Lung microvascular endothelial cell (primary cell): ENCODE measurements around the gene LRRFIP1. TPM values are rescaled to one million over a fixed set of nuclear protein-coding genes. Genes with fewer than 3 reads are reported as not detected.

Experiments
- DNase-seq, 2 donors: peaks; one replicate each; pipeline versions ENCODE4 v3.0.0 to v3.0.0-alpha.2; 2010; ENCODE audit warnings: low read depth in 2 of 2
- total RNA-seq: library from RNA; depleted of rRNA; stranded (reverse); fragments of >200 nt; gene quantifications from 2 replicates; pipeline ENCODE4 v1.2.1, GENCODE V29; 2014

The LRRFIP1 gene
- total RNA-seq, 1 donor from 2014 or later, result 89.3 TPM

DNA sequence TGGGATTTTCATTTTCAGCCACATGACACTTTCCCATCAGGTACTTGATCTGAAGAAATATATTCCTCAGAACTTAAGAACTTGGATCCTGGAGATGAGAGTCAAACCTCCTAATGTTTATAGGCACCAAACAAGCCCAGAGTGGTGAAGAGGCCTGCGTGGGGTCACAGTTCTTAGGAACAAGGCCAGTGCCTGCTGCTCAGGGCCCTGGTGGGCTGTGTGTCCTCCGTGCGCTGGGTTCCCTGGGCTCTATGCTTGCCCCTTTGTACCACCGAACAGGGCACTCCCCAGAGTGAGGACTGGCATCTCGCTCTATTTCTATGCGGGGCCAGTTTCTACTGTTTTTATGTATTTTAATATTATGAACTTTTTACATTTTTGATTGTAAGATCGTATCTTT lies 95.2 kb downstream of the LRRFIP1 start:
- no peak for DNase-seq

- no peak for DNase-seq
These were observed 95.6 kb downstream of the LRRFIP1 start for GRCh38 chr2:237723023-237723422.

DNA sequence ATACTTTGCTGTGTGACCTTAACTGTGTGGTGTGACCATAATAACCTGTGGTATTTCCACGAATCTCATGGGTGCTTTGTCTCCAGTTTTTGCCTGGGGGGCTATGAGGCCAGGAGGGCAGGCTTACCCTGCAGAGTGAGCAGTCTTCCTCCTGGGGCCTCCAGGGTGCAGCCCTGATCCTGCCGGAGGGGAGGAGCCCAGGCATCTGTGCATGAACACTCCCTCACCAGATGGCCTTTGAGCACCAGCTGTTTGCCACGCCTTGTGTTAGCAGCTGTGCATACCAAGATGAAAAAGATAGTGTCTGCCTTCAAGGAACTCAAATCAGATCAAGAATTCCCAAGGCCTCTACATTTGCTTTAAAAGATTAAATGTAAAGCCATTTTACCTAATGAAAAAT lies 96.2 kb downstream of the LRRFIP1 start:
- peak in 1 of 2 donors; percentile 60 for DNase-seq

- peak in 1 of 2 donors; percentile 79 for DNase-seq
These were observed 97.6 kb downstream of the LRRFIP1 start for GRCh38 chr2:237724811-237725478.

- DNase-seq, result no peak
These were observed 98.3 kb downstream of the LRRFIP1 start for GRCh38 chr2:237725661-237726060.

DNA sequence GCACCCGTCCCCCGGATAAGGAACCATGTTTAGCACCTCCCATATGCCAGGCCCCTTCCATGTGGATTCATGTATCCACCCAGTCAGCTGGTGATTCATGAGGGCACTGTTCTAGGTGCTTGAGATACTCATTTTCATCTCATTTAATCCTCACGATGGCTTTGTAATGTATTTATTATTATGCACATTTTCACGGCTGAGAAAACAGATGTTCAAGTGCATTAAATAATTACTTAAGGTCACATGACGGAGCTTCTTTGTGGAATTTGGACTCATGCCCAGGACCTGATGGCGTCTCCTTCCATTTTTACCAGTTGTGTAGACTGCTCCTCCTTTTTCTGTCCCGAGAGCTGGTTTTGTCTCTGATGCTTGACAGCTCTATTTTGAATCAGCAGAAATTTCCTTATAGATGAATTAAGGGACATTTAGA lies 99.0 kb downstream of the LRRFIP1 start:
- peak; percentile 55 to 91 for DNase-seq

GRCh38 chr2:237727363-237727762 lies 100.0 kb downstream of the LRRFIP1 start:
- peak in 1 of 2 donors; percentile 56 for DNase-seq

- no peak for DNase-seq
These were observed 102.5 kb downstream of the LRRFIP1 start for GRCh38 chr2:237729681-237730475.

DNA sequence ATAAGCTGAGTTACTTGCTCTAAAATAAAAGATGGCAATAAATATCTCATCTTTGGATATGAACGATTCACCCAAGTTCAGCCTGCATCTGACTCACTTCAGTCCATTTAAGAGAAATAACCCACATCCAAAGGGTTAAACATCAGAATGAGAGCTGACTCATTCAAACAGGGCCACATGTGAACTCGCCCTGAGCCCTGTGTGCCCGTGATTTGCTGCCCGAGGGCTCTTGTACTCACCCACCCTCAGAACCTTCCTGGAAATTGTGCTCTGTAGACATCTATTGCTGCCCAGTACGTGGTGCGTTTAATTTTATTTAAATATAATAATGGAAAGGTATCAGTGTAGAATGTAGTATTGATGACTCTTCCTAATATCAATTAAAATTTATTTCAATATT lies 104.3 kb downstream of the LRRFIP1 start:
- DNase-seq, result peak; percentile 80 to 84

DNA sequence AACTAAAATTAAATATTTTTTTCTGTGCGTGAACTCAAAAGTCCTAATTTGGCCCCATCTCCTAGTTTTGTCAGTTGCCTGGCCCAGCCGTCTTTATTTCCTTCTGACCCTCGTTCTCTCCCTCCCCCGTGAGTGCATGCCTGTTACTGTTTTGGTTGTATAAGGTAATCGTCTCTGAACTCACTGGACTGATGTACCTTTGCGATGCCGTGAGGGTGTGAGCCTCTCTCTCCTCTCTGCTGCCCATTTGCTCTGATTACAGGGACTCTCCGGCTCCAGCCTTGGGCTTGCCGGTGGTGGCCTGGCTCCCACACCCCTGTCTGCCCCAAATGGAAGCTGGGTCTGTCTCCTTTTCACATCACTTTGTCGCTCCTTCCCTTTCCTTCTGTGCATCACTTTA lies 104.7 kb downstream of the LRRFIP1 start:
- DNase-seq, result peak in 1 of 2 donors; percentile 42

DNA sequence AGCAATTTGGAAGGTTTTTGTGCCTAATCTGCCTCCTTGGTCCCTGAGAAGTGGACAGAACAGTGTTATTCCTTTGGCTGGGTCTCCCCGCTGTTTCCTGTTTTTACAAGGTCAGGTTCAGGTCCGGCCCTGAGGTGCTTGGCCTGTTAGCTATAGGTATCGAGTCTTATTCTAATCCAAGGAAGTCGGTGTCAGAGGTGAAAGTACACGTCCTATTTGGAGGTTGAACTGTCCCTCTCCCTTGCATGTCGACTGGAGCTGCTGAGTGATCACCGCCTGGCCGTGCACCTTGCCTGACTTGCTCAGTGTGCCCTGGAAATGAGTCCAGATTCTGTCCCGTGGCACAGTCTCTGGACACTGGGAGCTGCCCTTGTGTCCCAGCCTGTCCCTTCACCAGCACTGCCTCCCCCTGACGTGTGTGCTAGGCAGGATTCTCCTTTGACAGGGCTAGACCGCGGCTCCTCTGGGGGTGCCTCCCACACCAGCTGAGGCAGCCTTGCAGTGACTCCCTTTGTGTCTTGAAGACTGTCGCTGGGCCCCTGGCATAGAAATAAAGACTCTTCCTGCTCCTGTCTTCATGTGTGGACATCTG lies 105.5 kb downstream of the LRRFIP1 start:
- peak; percentile 54 to 87 for DNase-seq

GRCh38 chr2:237733677-237734300 lies 106.4 kb downstream of the LRRFIP1 start:
- DNase-seq, result peak; percentile 84 to 98

- peak; percentile 76 to 92 for DNase-seq
These were observed 107.7 kb downstream of the LRRFIP1 start for GRCh38 chr2:237734905-237735623.

DNA sequence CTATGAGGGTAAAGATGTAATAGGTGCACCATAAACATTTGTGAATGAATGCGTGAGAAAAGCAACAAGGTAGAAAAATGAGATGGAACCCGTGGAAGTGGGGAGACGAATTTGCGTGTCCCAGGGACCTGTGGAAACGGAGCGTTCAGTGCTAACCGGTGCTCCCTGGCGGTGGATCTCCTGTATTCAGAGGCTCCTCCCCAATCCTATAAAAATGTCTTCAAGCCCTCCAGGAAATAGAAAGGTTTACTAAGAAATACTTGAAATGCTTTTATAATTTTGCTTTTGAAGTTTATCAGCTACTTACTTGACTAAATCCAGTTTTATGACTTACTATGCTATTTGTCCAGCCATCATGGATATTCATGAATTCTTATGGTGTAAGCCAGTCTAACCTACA lies 108.4 kb downstream of the LRRFIP1 start:
- DNase-seq, result peak; percentile 57 to 68

- peak in 1 of 2 donors; percentile 25 for DNase-seq
These were observed 109.4 kb downstream of the LRRFIP1 start for GRCh38 chr2:237736783-237737182.

GRCh38 chr2:237737196-237737865 lies 109.9 kb downstream of the LRRFIP1 start:
- DNase-seq, result peak in 1 of 2 donors; percentile 34

DNA sequence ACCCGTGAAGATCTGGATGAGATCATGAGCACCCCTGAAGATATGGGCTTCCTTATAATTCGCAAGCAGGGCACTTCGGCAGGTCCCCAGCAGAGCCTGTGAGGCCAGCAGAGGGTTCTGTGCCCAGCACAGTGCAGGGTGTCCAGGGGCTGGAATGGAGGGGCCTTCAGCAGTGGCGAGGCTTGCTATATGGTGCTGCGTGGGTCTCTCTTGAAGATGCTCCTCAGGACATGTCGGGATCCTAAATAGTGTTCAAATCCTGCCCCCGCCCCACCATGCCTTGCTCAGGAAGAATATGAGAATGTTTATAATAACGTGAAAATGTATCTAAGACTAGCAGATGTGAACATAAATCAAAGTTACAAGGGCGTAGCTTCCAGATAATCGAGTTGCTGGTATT lies 110.9 kb downstream of the LRRFIP1 start:
- DNase-seq, result no peak

GRCh38 chr2:237739101-237739500 lies 111.7 kb downstream of the LRRFIP1 start:
- DNase-seq, result peak in 1 of 2 donors; percentile 36

- no peak for DNase-seq
These were observed 114.8 kb downstream of the LRRFIP1 start for GRCh38 chr2:237742191-237742590.

- DNase-seq, result no peak
These were observed 115.2 kb downstream of the LRRFIP1 start for GRCh38 chr2:237742614-237743013.

- no peak for DNase-seq
These were observed 115.6 kb downstream of the LRRFIP1 start for GRCh38 chr2:237743024-237743423.
